HG03175 (cell line): ENCODE data around the gene NEGR1.

Experiments
- ATAC-seq: cut with Tn5 transposase; IDR thresholded peaks from one replicate; pipeline ENCODE4 v1.9.1; 2021; ENCODE audit warnings: mild to moderate bottlenecking, moderate library complexity; ENCODE audit not compliant: unreplicated experiment

The NEGR1 gene

DNA sequence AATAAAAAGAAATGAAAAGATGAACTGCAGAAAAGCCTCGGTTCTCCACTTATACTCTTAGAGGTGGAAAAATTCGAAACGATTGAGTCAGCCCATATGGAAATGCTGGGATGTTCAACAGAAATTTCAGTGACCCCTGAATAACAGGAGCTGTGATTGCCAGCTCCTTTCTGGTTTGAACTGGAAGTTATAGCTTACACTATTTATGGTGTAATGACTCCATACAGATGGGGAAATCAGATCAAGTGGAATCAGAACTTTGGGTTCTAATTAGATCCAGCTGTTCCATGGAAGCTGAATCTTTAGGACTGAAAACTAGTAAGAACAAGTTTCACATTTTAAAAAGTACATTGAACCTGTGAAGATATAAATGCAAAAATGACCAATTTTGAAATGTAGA lies 632.2 kb downstream of the NEGR1 start:
- ATAC-seq: no peak

DNA sequence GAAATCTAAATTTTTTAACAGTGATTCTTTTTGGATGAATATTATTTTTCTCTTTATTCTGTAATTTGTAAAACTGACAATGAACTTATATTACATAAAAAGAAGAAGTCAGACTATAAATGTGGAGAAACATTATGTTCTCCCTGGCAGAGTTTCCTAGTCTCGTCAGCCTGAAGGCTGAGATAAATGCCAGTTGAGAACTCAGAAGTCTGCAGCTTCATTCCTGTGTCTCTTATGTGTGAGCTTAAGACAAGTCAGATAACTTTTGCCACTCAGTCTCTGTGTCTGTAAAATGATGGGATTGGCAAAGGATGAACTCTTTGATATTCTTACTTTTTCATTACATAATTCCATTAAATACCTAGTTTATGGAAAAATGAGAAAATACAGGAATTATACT lies 632.7 kb downstream of the NEGR1 start:
- ATAC-seq: no peak

DNA sequence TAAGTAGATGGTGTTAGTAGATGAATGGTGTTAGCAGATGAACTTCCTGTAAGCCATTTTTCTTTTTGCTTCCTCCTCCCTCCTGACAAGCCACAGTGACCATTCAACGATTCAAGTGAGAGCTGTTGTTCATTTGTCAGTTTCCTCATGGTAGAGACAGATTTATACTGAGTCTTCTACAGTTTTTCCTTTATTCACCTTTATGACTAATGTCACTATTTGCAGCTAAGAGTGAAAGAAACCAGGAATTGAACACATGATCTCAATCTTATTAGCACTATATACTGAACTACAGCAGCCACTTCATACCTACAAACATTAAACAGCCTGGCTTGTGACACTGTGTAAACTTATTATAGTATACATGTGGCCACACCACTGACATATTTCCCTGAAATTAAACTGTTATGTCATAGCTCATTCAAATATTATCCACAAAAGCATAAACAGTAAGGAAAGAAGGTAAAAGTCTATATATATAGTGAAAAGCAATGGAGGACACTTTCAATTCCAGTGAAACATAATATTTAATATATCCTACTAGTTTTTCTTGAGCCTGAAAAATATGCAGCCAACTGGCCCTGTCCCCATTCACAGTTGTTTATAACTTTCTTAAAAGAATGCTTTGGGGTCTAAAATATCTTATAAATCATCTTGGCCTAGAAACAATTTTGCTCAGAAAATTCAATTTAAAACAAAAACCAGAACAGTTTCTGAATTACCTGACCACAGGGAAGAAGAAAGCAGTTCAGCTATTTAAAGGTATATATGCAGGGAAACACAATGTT lies 634.6 kb downstream of the NEGR1 start:
- ATAC-seq: no peak

DNA sequence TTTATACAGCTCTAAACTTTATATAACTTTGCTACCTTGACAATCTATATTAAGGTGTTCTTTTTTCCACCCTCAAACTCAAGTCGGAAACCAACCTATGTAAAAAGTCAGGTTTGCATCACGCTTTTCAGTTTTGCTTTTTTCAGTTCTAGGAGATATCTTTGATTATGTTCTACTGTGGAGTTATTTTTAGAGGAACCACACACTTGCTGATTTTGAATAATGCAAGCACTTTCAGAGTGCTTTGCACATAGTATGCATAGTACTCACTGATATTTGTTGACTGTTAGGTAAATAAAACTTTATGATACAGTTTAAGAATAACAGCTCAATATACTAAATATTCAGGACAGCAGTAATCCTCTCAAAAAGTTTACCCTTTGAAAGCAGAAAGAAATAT lies 637.3 kb downstream of the NEGR1 start:
- no peak for ATAC-seq

DNA sequence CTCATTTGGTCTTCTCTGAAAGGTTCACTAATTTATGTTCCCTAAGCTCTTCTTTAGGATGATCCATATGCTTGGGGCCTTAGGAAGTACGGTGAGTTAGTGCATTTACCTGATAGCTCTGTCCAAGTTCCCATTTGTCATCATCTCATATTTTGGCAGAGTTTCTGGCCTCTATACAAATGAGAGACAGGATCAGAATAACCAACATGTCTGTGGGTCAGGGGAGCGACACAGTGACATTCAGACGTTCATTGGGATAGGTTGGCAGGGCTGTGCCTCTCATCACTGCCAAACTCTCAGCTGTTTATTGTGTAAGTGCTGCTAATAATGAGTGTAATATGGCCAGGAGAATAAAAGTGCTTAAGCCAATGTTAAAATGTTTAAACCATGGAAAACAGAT lies 640.4 kb downstream of the NEGR1 start:
- ATAC-seq: no peak

DNA sequence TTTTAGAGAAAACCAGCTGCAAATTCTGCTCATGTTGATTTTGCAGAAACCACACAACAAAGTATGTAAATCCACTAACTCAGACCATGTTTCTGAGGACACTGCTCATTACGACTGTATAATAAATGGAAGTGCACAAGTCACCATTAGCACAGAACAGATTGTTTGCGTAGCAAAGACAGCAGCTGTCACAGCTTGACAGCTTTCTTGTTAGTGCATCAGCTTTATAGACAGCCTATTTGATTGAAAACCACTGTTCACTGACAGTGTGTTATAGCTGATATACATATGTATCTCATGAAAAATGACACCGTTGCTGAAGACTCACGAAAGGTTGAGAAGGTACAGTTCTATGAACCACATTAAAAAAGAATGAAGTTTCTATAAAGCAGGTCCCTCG lies 641.3 kb downstream of the NEGR1 start:
- no peak for ATAC-seq

DNA sequence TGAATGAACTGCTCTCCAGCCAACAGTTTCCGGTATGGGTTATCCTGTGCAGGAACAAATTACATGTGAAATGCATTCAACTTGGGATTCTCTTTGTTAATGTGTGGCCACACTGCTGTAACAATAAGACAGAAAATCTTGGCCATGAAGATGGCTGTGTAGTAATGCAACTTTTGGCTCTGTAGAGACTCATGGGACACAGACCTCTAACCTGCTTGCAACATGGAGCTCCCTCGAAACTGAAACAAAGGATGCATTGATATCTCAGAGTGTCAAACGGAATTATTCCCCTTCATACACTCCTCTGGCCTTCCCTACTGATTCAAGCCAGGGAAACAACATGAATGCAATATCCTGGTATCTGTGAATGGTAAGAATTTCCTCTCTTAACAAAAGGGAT lies 642.2 kb downstream of the NEGR1 start:
- no peak for ATAC-seq

DNA sequence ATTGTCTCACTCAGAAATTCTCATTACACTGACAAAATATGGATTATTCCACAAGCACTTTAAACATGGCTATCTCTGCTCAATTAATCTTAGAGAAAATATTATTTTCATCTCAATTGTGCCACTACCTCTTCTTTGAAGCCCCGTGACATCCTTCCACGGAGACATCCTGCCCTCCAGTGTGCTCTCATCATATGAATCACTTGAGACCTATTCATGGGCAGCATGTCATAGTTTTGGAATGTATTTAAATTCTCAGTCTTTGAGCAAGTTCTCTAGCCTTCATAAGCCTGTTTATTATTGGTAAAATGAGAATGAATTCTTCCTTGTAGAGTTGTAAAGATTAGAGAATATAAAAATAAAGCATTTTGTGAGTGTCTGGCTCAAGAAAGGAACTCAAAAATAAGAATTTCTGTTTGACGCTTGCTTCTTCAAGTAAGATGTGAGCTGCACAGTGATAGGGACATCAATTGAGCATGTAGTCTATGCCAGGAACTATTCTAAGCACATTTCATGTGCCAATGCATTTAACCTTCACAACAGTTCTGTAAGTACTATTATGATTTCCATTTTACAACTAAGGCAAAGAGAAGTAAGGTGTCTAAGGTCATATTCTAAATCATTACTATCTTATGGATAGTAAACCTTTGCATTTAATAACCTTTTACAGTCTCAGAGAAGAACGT lies 644.1 kb downstream of the NEGR1 start:
- ATAC-seq: no peak

DNA sequence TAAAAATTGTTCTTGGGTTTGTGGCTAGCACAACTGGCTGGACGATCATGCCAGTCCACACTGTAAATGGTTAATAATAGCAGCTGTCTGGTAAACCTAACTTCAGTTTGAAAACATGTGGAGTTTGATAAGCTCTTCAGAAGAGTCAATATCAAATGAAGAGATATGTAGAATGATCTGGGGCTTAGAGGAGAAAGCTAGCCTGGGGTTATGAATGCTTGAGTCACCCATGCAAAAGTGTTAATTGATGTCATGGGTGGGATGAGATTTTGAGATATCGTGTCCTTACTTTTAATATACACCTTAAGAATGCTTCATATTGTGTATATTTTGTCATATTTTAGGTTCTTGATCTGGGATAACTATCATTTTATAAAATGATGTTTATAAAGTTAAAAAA lies 646.8 kb downstream of the NEGR1 start:
- no peak for ATAC-seq

DNA sequence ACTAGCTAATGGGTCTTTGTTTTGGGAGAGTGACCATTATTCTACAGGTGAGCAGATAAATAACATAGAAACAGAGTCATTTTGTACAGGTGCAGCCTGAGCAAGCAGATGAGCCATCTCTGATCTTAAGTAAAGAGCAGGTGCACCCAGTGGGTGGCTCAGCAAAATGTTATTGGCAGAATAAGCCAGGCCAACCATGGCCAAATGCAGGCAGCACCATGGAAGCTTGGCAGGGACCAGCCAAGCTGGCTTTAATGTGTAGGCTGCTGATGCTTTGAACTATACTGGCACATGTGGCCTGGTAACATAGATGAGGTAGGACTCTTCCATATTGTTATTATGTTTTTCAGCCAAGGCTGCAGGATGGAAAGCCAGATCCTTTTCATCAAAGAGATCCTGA lies 648.2 kb downstream of the NEGR1 start:
- no peak for ATAC-seq

DNA sequence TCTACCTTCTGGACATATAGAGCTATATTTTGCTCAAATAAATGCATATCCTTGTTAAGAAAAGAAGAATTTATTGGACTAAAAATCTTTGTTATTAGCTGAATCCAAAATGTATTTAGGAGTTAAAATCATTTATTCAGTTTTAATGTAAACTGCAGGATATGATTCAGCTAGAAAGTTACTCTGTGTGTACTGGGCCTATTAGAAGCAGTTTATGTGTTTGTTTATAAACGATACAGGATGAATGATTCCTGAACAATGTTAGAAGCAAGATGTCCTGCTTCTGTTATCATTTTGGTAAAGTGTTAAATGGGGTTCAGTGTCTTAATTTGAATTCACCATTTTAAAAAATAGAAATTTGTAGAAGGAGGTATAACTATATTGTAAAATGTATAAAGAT lies 652.3 kb downstream of the NEGR1 start:
- no peak for ATAC-seq

DNA sequence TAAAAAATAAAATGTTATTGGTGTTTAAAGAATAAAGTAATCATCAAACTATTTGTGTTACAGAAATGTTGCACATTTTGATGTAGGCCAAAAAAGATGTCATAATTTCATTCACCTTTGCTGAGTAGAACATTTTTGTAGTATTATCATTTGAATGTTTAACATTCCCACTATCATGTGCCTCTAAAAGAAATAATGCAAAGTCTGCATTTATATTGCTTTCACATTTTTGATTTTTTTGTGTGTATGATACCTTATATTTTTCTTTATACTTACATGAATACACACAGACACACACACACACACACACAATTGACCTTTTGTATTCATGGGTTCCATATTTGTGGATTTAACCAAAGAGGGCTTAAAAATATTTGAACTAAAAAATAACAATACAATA lies 657.3 kb downstream of the NEGR1 start:
- no peak for ATAC-seq

DNA sequence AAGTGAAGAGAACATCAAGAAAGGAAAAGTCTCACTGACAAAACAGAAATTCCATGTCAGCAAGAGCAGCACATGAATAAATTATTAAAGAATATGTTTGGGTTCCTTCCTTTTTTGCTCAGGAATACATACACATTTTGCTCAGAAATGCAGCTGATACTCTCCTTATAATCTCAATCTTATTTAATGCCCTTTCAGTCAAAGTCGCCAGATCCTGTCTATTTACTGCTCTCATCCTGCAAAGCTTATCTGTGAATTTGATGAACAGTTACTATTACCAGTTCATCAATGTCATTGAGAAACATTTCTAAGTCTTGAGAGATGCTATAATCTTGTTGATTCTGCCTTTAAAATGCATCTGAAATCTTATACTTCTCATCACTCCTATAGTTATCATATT lies 658.5 kb downstream of the NEGR1 start:
- ATAC-seq: no peak

DNA sequence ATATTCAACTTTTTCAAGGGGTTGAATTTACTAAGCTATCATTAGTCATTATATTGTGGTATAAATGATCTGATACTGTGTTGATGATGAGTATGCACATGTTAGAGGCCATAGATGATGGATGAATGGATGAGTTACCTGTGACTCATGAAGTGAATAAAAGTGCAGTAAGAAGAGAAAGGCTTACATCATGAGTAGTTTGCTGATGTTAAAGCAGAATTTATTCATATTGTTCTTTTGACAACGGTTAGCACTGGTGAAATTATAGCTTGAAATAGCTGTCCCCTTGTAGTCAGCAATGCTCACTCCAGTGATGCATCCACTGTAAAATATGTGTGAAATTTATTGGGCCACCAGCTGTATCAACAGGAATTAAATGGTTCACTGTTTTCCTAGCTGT lies 660.6 kb downstream of the NEGR1 start:
- no peak for ATAC-seq

DNA sequence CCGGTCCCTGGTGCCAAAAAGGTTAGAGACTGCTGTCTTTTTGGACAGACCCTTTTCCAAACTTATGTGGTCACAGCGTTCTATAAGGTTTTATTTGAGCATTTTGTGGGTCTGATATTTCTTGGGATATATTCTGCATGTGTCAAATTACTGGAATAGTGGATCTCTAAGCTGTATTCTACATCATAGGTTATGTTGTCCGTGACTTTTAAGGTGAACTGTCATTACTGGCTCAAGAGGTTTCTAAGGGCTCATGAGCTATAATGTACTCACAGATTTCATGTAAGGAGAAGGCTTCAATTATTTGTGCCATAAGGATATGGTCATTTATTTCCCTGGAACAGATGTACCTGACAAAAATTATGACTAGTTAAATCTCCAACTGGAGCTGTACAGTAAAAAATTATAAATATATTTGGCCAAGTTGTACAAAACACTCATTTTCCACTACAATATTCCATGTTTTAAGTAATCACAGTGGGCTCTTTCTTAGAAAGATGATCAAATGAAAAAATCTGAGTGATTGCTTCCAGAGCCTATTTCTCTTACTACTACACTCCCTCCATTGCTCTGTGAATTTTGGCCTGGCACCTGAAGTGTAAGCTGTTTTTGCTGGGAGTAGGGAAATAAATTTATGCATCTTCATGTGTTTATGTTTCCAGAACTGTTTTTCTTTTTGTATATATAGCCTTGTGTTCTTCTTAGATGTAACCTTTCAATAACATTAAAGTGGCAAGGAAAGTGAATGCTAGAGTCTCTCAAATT lies 663.4 kb downstream of the NEGR1 start:
- no peak for ATAC-seq

DNA sequence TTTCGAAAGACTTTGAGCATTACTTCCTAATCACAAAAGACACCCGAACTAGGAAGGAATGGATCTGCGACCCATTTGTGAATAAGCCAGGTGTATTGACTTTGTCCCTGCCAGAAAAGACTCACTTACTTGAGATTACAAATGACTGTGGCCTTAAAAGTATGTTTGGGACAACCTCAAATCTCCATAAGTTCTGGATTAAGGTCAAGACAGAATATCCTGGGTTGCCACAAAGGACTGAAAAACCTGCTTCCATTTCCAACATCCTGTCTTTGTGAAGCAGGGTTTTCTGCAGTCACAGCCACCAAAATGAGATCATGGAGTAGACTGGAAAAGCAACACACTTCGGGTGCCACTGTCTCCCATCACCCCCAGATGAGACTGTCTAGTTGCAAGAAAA lies 664.1 kb downstream of the NEGR1 start:
- no peak for ATAC-seq

DNA sequence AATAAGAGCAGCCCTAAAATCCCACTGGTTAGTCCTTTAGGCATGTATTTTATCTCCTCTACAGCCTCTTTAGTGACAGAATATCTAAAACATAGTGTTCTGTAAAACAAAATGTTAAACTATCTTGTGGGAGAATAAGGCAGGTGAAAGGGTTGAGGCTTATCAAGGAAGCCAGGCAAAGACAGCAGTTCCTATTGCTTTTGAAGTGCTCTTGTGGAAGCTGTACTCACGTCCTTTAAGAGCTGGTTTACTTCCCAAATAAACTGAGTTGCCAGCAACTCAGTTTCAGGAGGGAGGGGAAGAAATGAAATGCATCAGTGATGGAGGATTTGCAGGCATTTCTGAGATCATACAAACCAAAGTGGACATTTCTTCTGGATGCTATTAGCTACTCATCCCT lies 671.9 kb downstream of the NEGR1 start:
- no peak for ATAC-seq

DNA sequence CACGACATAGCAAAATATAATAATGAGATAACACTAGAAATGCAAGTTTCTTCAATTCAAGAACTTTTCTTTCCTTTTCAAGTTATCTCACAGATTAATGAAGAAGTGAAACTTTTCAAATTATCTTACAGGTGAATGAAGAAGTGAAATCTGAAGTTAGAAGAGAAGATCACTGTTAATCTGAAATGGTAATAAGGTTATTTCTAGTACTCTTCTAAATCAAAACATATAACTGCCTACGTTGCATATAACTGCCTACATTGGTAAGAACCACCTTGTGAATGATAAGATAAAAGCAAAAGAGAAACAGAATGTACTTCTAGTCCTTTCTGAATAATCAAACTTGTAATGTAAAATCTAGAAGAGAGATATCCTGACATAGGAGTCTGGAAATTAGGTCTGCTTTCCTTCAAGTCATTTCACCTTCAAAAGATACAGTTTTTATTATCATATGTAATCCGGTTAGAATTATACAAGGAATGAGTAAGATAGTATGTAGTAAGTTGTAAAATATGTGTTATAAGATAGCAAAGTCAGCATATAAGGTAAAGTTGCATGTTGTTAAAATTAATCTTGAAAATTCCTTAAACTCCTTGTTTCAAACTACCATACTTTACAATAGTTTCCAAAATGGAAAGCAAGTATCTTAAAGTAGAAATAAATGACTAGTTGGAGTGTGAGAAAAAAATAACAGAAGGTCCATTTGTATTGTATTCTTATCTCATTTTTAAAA lies 679.1 kb downstream of the NEGR1 start:
- no peak for ATAC-seq

DNA sequence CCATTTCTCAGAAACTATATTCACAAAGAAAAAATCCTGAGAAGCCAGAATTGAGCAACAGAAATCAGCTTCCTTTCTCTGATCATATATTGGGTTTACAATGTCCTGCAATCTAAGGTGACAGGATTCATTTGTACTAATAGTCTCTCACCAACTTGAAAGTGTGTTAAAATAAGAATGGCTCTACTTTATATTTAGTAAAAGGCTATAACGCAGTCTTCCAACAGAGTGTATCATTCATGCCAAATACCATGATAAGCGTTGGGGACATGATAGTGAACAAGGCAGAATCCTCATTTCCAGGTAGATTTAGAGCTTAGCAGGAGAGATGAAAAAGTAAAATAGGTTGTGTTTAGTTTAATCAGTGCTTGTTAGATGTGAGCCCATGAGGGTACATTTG lies 682.3 kb downstream of the NEGR1 start:
- ATAC-seq: no peak

DNA sequence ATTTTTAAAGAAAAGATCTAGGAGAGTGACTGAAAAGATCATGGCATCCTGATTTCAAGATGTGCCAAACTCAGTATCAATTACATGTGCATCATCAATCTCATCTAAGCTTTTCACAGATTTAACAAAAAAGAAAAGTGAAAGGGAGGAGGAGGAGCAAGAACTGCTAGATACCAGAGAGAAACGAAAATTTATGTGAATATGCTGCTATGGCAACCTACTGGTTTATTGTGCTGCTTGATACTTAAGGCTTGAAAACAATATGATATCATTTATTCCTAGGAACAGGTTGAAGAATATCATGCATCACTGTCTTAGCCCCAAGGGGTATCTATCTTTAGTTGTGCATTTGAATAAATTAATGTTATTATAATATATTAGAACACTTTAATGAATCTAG lies 683.0 kb downstream of the NEGR1 start:
- ATAC-seq: no peak

DNA sequence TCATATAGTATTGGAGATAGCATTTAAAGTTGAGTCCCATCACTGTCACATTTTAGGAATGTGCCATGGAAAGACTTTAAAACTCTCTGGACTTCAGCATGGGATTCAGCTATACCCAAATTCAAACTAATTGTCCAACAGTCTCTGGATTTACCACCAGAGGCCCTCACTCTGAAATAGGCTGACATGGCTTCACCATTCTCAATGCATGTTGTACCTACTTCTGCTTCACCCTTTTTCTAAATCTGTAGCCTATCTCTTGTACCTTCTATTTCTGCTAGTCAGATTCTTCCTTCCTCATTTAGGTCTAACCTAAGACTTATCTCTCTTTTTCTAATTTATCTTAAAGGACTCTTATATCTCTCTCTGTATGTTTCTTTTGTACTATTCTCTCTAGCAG lies 688.8 kb downstream of the NEGR1 start:
- no peak for ATAC-seq
